Keratinocyte (primary cell): ENCODE measurements around the gene KLF3.

Experiments used
- EZH2 ChIP-seq: IDR thresholded peaks from one replicate; pipeline ENCODE4 v1.6.1; 2012; ENCODE audit warnings: inconsistent platforms, mild to moderate bottlenecking, low read length, moderate library complexity
- TF ChIP-seq, protein P1 (sequence below), 3 experiments: IDR thresholded peaks in 1 of 3; conservative IDR thresholded peaks in 1 of 3; optimal IDR thresholded peaks in 1 of 3; 2 replicates in 2 of 3; 3 replicates in 1 of 3; pipeline versions ENCODE3 to v1.5.1; 2011; ENCODE audit warnings: low read length in 3 of 3, mild to moderate bottlenecking in 3 of 3, moderate library complexity in 2 of 3, control low read depth in 1 of 3, inconsistent platforms in 1 of 3; ENCODE audit not compliant: insufficient read depth in 2 of 3; ENCODE audit errors: extremely low read depth in 1 of 3

DNA sequence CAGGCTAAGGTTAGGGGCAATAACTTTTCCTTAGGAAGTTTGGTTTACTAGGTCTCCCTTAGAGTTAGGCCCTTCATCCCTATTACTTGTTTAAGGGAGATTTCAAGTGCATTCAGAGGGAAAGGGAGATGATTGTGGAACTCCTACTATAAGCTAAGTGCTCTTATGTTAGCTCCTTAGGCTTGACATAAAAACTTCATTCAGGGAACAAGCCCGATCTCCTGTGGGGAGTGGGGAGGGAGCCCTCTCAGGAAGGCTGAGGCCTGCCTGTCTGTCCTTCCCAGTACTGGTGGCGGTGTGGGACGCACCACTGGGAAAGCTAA is 8.0 kb downstream of the KLF3 start:
- TF ChIP-seq, protein P1, sequence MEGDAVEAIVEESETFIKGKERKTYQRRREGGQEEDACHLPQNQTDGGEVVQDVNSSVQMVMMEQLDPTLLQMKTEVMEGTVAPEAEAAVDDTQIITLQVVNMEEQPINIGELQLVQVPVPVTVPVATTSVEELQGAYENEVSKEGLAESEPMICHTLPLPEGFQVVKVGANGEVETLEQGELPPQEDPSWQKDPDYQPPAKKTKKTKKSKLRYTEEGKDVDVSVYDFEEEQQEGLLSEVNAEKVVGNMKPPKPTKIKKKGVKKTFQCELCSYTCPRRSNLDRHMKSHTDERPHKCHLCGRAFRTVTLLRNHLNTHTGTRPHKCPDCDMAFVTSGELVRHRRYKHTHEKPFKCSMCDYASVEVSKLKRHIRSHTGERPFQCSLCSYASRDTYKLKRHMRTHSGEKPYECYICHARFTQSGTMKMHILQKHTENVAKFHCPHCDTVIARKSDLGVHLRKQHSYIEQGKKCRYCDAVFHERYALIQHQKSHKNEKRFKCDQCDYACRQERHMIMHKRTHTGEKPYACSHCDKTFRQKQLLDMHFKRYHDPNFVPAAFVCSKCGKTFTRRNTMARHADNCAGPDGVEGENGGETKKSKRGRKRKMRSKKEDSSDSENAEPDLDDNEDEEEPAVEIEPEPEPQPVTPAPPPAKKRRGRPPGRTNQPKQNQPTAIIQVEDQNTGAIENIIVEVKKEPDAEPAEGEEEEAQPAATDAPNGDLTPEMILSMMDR (optimal IDR thresholded peaks at IDR 0.05 in 1 of 3, IDR thresholded peaks at IDR 0.05 in 1 of 3, conservative IDR thresholded peaks at IDR 0.05 in 1 of 3; ENCODE audit: extremely low read depth in 1 of 3, insufficient read depth in 2 of 3, low read length in 3 of 3): no peak
- no peak for TF ChIP-seq EZH2
